ENCODE data around the gene KIAA0753. TPM values are rescaled to one million over a fixed set of nuclear protein-coding genes. Genes with fewer than 3 reads are reported as not detected.

KIAA0753 gene
- polyA plus RNA-seq, 1 donor (not counting 4 experiments of a cell fraction or from before 2014, with no cell fraction given), result 11.6 TPM

DNA sequence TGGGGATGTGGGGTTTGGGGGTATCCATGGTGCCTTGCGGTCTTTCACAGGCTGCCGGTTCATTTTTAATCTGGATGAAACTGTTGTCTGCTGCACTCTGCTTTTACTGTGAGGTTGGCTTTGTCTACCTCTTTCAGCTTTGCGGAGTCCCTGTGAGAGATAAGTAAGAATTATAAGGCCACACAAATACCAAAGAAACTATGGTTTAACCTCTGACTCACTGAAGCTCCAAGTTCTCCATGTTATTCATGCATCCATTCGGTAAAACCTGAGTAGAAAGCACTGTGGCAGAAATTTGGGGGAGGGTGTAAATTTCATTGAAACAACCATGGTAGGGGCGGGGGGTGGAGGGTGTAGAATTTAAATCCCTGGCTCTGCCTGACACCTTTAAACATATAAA lies 30.5 kb downstream of the KIAA0753 start:
- dilution Hi-C loops (cut with MboI; ENCODE audit: extremely low pct_ligation_motif_present, low sequenced_read_pairs), result no loop called here
- DNase-seq (ENCODE audit: low read depth, low spot score) (no peak), FAIRE-seq (no peak)
- Histone ChIP-seq H3K4me1 (ENCODE audit: control insufficient read depth, extremely low read depth, insufficient read depth, low read length) (peaks cover 10% of the 10 kb centered on the region), H3K4me2 (ENCODE audit: control insufficient read depth, extremely low read depth, insufficient read depth, low read depth, low read length) (no peak overlapping the region), H3K9me3 (ENCODE audit: control insufficient read depth, low read depth, low read length) (no peaks in the 10 kb centered on the region), H2AFZ (ENCODE audit: control insufficient read depth, low read length) (no peak overlapping the region), H3K27me3 (ENCODE audit: control insufficient read depth, extremely low read depth, insufficient read depth, low read length) (no peaks in the 10 kb centered on the region), H3K79me2 (ENCODE audit: control insufficient read depth, insufficient read depth, low read length) (peaks cover 2% of the 10 kb centered on the region), H3K27ac (ENCODE audit: control insufficient read depth, insufficient read depth, low read length) (no peak overlapping the region), H3K36me3 (ENCODE audit: control insufficient read depth in 2 of 2, extremely low read depth in 1 of 2, insufficient read depth in 2 of 2, low read length in 2 of 2) (peaks cover 4 to 35% of the 10 kb centered on the region in 2 experiments), H3K9me1 (ENCODE audit: control insufficient read depth, extremely low read depth, insufficient read depth, low read length) (no peaks in the 10 kb centered on the region), H4K20me1 (ENCODE audit: control insufficient read depth, extremely low read depth, insufficient read depth, low read length) (no peaks in the 10 kb centered on the region), H3K9ac (ENCODE audit: control insufficient read depth, extremely low read depth, insufficient read depth, low read length) (no peak overlapping the region), H3K4me3 (ENCODE audit: control insufficient read depth in 2 of 3, extremely low read depth in 1 of 3, insufficient read depth in 2 of 3, low read depth in 1 of 3, low read length in 3 of 3) (no peak overlapping the region)
- no peak for TF ChIP-seq EZH2 (IDR thresholded peaks at IDR 0.05; ENCODE audit: low read length)
- TF ChIP-seq, protein P1, sequence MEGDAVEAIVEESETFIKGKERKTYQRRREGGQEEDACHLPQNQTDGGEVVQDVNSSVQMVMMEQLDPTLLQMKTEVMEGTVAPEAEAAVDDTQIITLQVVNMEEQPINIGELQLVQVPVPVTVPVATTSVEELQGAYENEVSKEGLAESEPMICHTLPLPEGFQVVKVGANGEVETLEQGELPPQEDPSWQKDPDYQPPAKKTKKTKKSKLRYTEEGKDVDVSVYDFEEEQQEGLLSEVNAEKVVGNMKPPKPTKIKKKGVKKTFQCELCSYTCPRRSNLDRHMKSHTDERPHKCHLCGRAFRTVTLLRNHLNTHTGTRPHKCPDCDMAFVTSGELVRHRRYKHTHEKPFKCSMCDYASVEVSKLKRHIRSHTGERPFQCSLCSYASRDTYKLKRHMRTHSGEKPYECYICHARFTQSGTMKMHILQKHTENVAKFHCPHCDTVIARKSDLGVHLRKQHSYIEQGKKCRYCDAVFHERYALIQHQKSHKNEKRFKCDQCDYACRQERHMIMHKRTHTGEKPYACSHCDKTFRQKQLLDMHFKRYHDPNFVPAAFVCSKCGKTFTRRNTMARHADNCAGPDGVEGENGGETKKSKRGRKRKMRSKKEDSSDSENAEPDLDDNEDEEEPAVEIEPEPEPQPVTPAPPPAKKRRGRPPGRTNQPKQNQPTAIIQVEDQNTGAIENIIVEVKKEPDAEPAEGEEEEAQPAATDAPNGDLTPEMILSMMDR (optimal IDR thresholded peaks at IDR 0.05 in 1 of 3, IDR thresholded peaks at IDR 0.05 in 1 of 3, conservative IDR thresholded peaks at IDR 0.05 in 1 of 3; ENCODE audit: extremely low read depth in 1 of 3, insufficient read depth in 2 of 3, low read length in 3 of 3), result no peak

DNA sequence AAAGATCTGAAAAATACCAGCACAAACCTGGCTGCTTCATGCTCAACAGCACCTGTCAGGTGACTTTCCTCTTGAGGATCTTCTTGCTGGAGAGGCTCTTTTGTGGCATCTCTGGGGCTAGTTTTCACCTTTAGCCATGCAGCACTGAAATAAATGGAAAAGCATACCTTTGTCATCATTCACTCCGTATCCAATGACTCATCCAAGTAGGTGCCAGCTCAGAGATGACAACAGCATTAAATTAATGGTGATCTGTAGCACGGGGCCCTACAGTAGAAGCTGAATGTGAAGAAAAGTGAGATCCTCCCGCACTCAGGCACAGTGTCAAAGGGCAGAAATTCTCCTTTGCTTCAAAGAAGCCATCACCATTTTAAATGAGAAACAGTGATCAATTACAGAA lies 32.2 kb downstream of the KIAA0753 start:
- peak; percentile 94 for FAIRE-seq
- Histone ChIP-seq H3K4me3 (ENCODE audit: control insufficient read depth in 2 of 3, extremely low read depth in 1 of 3, insufficient read depth in 2 of 3, low read depth in 1 of 3, low read length in 3 of 3) (no peak overlapping the region), H2AFZ (ENCODE audit: control insufficient read depth, low read length) (no peak overlapping the region), H3K9ac (ENCODE audit: control insufficient read depth, extremely low read depth, insufficient read depth, low read length) (no peak overlapping the region), H3K36me3 (ENCODE audit: control insufficient read depth in 2 of 2, extremely low read depth in 1 of 2, insufficient read depth in 2 of 2, low read length in 2 of 2) (peaks cover 9 to 45% of the 10 kb centered on the region in 2 experiments), H3K4me1 (ENCODE audit: control insufficient read depth, extremely low read depth, insufficient read depth, low read length) (peaks cover 10% of the 10 kb centered on the region), H3K27ac (ENCODE audit: control insufficient read depth, insufficient read depth, low read length) (no peak overlapping the region), H3K9me1 (ENCODE audit: control insufficient read depth, extremely low read depth, insufficient read depth, low read length) (no peaks in the 10 kb centered on the region), H3K79me2 (ENCODE audit: control insufficient read depth, insufficient read depth, low read length) (no peaks in the 10 kb centered on the region), H4K20me1 (ENCODE audit: control insufficient read depth, extremely low read depth, insufficient read depth, low read length) (no peaks in the 10 kb centered on the region), H3K27me3 (ENCODE audit: control insufficient read depth, extremely low read depth, insufficient read depth, low read length) (no peaks in the 10 kb centered on the region), H3K4me2 (ENCODE audit: control insufficient read depth, extremely low read depth, insufficient read depth, low read depth, low read length) (no peak overlapping the region), H3K9me3 (ENCODE audit: control insufficient read depth, low read depth, low read length) (no peaks in the 10 kb centered on the region)
- DNase-seq (ENCODE audit: low read depth, low spot score), result peak; percentile 15
- TF ChIP-seq, protein P1 (optimal IDR thresholded peaks at IDR 0.05 in 1 of 3, IDR thresholded peaks at IDR 0.05 in 1 of 3, conservative IDR thresholded peaks at IDR 0.05 in 1 of 3; ENCODE audit: extremely low read depth in 1 of 3, insufficient read depth in 2 of 3, low read length in 3 of 3), result no peak
- TF ChIP-seq EZH2 (IDR thresholded peaks at IDR 0.05; ENCODE audit: low read length), result no peak
- dilution Hi-C loops (cut with MboI; ENCODE audit: extremely low pct_ligation_motif_present, low sequenced_read_pairs), result no loop called here
